GM12878 (cell line): ENCODE data around the gene MUC12. TPM values are rescaled to one million over a fixed set of nuclear protein-coding genes. Genes with fewer than 3 reads are reported as not detected.

Experiments
- BCL11A ChIP-seq: IDR thresholded peaks from 2 replicates; pipeline ENCODE4 v1.6.1; 2011; ENCODE audit warnings: low read depth, low read length
- BCL3 ChIP-seq: IDR thresholded peaks from 2 replicates; pipeline ENCODE4 v1.6.1; 2011; ENCODE audit warnings: borderline replicate concordance, low read depth, mild to moderate bottlenecking, moderate library complexity, low read length; ENCODE audit not compliant: insufficient read depth, poor library complexity, severe bottlenecking
- CREM ChIP-seq: IDR thresholded peaks from 2 replicates; pipeline ENCODE4 v1.6.1; 2014; ENCODE audit warnings: antibody characterized with exemption, low read depth
- FOXM1 ChIP-seq: IDR thresholded peaks from 2 replicates; pipeline ENCODE4 v1.6.1; 2012; ENCODE audit warnings: low read depth, mild to moderate bottlenecking, inconsistent platforms, low read length, moderate library complexity
- IKZF1 ChIP-seq: fragments of 450-650 bp; conservative IDR thresholded peaks from 2 replicates; pipeline ENCODE4 v1.6.1; 2017; ENCODE audit warnings: antibody characterized with exemption, mild to moderate bottlenecking
- MYC ChIP-seq: IDR thresholded peaks from 2 replicates; pipeline ENCODE4 v1.6.1; 2011; ENCODE audit warnings: mild to moderate bottlenecking, low read length, moderate library complexity, inconsistent platforms; ENCODE audit not compliant: insufficient read depth, insufficient replicate concordance, insufficient read length, severe bottlenecking
- POLR2A ChIP-seq: IDR thresholded peaks from 2 replicates; pipeline ENCODE4 v1.6.1; 2011; ENCODE audit warnings: low read depth, mild to moderate bottlenecking, low read length
- SPI1 ChIP-seq: IDR thresholded peaks from 2 replicates; pipeline ENCODE4 v1.6.1; 2011; ENCODE audit warnings: low read depth, mild to moderate bottlenecking, low read length, moderate library complexity, borderline replicate concordance; ENCODE audit not compliant: insufficient read depth
- STAT1 ChIP-seq: fragments of 450-650 bp; conservative IDR thresholded peaks from 2 replicates; pipeline ENCODE4 v1.6.1; 2014; ENCODE audit warnings: antibody characterized with exemption, mild to moderate bottlenecking
- polyA plus RNA-seq, 11 experiments: library from polyadenylated mRNA; depleted of rRNA in 4 of 11; unstranded in 6 of 11; stranded (reverse) in 5 of 11; fragments of >200 nt; fragmentation: Nextera tagmentation in 4 of 11; fragmentation: Illumina TruSeq in 1 of 11; extraction: Ambion mirVana in 4 of 11; extraction: Trizol in 1 of 11; gene quantifications; 1 replicate in 1 of 11; 2 replicates in 10 of 11; pipeline versions ENCODE4 v1.2.1 to v1.2.3, GENCODE V29; 2011 to 2016; ENCODE audit warnings: inconsistent platforms in 2 of 11, missing spikeins in 2 of 11, low read depth in 1 of 11
- total RNA-seq, 4 experiments: library from RNA; depleted of rRNA in 3 of 4; stranded (reverse); fragments of >200 nt in 3 of 4; fragmentation: Illumina TruSeq in 1 of 4; extraction: Trizol in 1 of 4; gene quantifications; 2 replicates each; pipeline versions ENCODE4 v1.2.1 to v1.2.3, GENCODE V29; 2013 to 2021
- TF ChIP-seq, protein P1 (sequence below): fragments of 450-650 bp; conservative IDR thresholded peaks from 2 replicates; pipeline ENCODE4 v1.6.1; 2017; ENCODE audit warnings: mild to moderate bottlenecking, moderate library complexity
- TF ChIP-seq, protein P2 (sequence below): IDR thresholded peaks from 2 replicates; pipeline ENCODE4 v1.6.1; 2011; ENCODE audit warnings: low read depth, low read length, improper control_type of control experiment, borderline replicate concordance

MUC12 gene
- total and polyA plus RNA-seq, 10 of the 15 experiments (the other 5 are each of a cell fraction or from before 2014, with no cell fraction given): 1.7 to 4.5 (median 2.6) TPM

DNA sequence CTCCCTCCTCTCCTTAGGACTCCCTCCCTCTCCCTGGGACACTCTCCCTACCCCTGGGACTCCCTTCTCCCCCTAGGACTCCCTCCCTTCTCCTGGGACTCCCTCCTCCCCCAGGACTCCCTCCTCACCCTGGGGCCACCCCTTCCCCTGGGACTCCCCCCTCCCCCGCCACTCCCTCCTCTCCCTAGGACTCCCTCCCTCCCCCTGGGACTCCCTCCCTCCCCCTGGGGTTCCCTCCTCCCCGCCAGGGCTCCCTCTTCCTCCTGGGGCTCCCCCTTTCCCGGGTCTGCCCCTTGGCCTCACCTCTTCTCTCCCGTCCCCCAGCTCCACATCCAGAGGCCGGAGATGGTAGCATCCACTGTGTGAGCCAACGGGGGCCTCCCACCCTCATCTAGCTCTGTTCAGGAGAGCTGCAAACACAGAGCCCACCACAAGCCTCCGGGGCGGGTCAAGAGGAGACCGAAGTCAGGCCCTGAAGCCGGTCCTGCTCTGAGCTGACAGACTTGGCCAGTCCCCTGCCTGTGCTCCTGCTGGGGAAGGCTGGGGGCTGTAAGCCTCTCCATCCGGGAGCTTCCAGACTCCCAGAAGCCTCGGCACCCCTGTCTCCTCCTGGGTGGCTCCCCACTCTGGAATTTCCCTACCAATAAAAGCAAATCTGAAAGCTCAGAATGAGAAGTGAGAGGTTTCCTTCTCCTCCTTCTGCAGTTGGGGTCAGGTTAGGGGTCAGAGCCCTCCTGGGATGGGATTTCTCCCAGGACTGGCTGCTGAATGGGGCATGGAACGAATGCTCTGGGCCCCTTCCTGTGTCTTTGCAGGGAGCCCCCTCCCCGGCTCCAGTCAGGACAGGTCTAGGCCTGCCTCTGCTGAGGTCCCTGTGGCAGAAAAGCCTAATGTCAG lies 49.2 kb downstream of the MUC12 start (continued):
- TF ChIP-seq STAT1 (no peak), IKZF1 (peak; percentile 97), CREM (no peak), SPI1 (peak; percentile 71; the same call in 1 of the 2 replicates), FOXM1 (no peak), BCL3 (peak; percentile 19), POLR2A (peak; percentile 47; the same call in 1 of the 2 replicates), MYC (no peak), BCL11A (0 out of 2 replicates have a peak, but pooled peaks have one; percentile 17)
- TF ChIP-seq, protein P1, sequence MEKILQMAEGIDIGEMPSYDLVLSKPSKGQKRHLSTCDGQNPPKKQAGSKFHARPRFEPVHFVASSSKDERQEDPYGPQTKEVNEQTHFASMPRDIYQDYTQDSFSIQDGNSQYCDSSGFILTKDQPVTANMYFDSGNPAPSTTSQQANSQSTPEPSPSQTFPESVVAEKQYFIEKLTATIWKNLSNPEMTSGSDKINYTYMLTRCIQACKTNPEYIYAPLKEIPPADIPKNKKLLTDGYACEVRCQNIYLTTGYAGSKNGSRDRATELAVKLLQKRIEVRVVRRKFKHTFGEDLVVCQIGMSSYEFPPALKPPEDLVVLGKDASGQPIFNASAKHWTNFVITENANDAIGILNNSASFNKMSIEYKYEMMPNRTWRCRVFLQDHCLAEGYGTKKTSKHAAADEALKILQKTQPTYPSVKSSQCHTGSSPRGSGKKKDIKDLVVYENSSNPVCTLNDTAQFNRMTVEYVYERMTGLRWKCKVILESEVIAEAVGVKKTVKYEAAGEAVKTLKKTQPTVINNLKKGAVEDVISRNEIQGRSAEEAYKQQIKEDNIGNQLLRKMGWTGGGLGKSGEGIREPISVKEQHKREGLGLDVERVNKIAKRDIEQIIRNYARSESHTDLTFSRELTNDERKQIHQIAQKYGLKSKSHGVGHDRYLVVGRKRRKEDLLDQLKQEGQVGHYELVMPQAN: no peak
- TF ChIP-seq, protein P2, sequence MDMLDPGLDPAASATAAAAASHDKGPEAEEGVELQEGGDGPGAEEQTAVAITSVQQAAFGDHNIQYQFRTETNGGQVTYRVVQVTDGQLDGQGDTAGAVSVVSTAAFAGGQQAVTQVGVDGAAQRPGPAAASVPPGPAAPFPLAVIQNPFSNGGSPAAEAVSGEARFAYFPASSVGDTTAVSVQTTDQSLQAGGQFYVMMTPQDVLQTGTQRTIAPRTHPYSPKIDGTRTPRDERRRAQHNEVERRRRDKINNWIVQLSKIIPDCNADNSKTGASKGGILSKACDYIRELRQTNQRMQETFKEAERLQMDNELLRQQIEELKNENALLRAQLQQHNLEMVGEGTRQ: no peak
